Measurements from ENCODE around the gene VPS33B. TPM values are rescaled to one million over a fixed set of nuclear protein-coding genes. Genes with fewer than 3 reads are reported as not detected.

VPS33B gene
- total and polyA plus RNA-seq, 2 of the 8 experiments (the other 6 are each of a cell fraction or from before 2014, with no cell fraction given): 11.8 to 17.3 TPM

DNA sequence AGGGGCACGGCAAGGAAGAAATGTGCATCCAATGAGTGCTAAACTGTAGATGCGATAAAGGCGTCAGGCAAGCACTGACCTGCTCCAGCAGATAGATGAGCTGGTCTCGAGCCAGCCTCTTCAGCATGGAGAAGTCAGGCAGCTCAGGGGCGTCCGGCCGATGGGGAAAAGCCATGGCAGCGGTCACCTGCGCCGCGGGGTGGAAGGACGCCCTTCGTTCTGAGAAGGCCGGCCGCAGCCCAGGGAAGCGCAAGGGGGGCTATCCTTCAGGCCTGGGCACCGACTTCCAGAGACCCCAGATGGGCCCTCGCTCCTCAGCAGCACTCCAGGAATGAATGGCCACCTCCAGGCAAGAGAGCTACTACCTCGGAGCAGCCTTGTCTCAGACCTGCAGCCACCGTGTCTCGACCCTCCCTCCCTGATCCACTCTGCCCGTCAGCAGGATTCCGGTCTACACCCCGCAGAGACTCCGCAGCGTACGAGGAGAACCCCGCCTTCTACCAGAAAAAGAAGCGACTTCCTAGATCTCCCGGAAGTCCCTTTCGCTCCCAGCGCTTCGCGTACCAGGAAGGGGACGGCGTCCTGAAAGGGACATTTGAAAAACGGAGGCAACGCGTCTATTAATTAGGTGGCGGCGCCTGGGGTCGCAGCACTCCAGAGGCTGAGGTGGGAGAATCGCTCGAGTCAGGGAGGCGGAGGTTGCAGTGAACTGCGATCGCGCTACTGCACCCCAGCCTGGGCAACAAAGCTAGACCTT lies at the start of gene VPS33B (continued):
- TF ChIP-seq RAD21 (IDR thresholded peaks at IDR 0.05 in 1 of 2, conservative IDR thresholded peaks at IDR 0.05 in 1 of 2; ENCODE audit: low read depth in 2 of 2, low read length in 2 of 2): no peak
- peak; percentile 74; the same call in 1 of the 2 replicates for TF ChIP-seq TAF1 (IDR thresholded peaks at IDR 0.05; ENCODE audit: low read depth, low read length)
- TF ChIP-seq, protein P1, sequence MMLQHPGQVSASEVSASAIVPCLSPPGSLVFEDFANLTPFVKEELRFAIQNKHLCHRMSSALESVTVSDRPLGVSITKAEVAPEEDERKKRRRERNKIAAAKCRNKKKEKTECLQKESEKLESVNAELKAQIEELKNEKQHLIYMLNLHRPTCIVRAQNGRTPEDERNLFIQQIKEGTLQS (IDR thresholded peaks at IDR 0.05; ENCODE audit: insufficient read depth, low read depth, low read length): no peak
- TF ChIP-seq, protein P2, sequence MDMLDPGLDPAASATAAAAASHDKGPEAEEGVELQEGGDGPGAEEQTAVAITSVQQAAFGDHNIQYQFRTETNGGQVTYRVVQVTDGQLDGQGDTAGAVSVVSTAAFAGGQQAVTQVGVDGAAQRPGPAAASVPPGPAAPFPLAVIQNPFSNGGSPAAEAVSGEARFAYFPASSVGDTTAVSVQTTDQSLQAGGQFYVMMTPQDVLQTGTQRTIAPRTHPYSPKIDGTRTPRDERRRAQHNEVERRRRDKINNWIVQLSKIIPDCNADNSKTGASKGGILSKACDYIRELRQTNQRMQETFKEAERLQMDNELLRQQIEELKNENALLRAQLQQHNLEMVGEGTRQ (IDR thresholded peaks at IDR 0.05; ENCODE audit: low read length): no peak
- no peak for TF ChIP-seq GTF2F1 (IDR thresholded peaks at IDR 0.05; ENCODE audit: borderline replicate concordance, low read depth, low read length)
- TF ChIP-seq ATF2 (IDR thresholded peaks at IDR 0.05; ENCODE audit: low read length): no peak
- TF ChIP-seq BRCA1 (IDR thresholded peaks at IDR 0.05; ENCODE audit: low read depth, low read length): no peak
- no peak for TF ChIP-seq CEBPB (IDR thresholded peaks at IDR 0.05; ENCODE audit: low read depth, low read length)
- no peak for TF ChIP-seq POU5F1 (IDR thresholded peaks at IDR 0.05; ENCODE audit: low read depth, low read length)
- no peak for TF ChIP-seq RFX5 (IDR thresholded peaks at IDR 0.05; ENCODE audit: borderline replicate concordance, low read depth, low read length)
- peak; percentile 62 for TF ChIP-seq CREB1 (IDR thresholded peaks at IDR 0.05)
- TF ChIP-seq ASH2L (IDR thresholded peaks at IDR 0.05; ENCODE audit: low read length): peak; percentile 95
- TF ChIP-seq, protein P3, sequence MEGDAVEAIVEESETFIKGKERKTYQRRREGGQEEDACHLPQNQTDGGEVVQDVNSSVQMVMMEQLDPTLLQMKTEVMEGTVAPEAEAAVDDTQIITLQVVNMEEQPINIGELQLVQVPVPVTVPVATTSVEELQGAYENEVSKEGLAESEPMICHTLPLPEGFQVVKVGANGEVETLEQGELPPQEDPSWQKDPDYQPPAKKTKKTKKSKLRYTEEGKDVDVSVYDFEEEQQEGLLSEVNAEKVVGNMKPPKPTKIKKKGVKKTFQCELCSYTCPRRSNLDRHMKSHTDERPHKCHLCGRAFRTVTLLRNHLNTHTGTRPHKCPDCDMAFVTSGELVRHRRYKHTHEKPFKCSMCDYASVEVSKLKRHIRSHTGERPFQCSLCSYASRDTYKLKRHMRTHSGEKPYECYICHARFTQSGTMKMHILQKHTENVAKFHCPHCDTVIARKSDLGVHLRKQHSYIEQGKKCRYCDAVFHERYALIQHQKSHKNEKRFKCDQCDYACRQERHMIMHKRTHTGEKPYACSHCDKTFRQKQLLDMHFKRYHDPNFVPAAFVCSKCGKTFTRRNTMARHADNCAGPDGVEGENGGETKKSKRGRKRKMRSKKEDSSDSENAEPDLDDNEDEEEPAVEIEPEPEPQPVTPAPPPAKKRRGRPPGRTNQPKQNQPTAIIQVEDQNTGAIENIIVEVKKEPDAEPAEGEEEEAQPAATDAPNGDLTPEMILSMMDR (IDR thresholded peaks at IDR 0.05; ENCODE audit: control extremely low read depth in 1 of 3, insufficient read depth in 1 of 3, low read depth in 1 of 3, low read length in 3 of 3): no peak
- no peak for TF ChIP-seq BCL11A (IDR thresholded peaks at IDR 0.05; ENCODE audit: low read depth in 2 of 2, low read length in 2 of 2)
- TF ChIP-seq POLR2AphosphoS5 (IDR thresholded peaks at IDR 0.05; ENCODE audit: low read depth, low read length): no peak
- no peak for TF ChIP-seq SIX5 (IDR thresholded peaks at IDR 0.05; ENCODE audit: low read depth, low read length)
- no peak for TF ChIP-seq SIRT6 (IDR thresholded peaks at IDR 0.05; ENCODE audit: low read length)
- TF ChIP-seq KDM5A (IDR thresholded peaks at IDR 0.05; ENCODE audit: low read length): no peak
- TF ChIP-seq YY1 (IDR thresholded peaks at IDR 0.05; ENCODE audit: low read depth, low read length): no peak

Measured in H1 (cell line).